Left renal pelvis (tissue), 4 donors: ENCODE measurements around the gene UBE2A. TPM values are rescaled to one million over a fixed set of nuclear protein-coding genes. Genes with fewer than 3 reads are reported as not detected.

Source experiments
- DNase-seq, 4 donors: peaks; one replicate each; pipeline ENCODE4 v3.0.0-alpha.2; 2013; ENCODE audit warnings: low read depth in 4 of 4, low spot score in 3 of 4
- polyA plus RNA-seq, 4 donors: library from polyadenylated mRNA; unstranded; fragments of 120-200 nt; gene quantifications; one replicate each; pipeline ENCODE4 v1.2.1, GENCODE V29; 2013; ENCODE audit not compliant: insufficient read length in 4 of 4

Gene UBE2A
- polyA plus RNA-seq, 4 donors, result 87.1 to 103 (median 98.5) TPM

GRCh38 chrX:119606280-119607017 lies 32.1 kb downstream of the UBE2A start, which contains the start of gene NKRF:
Gene NKRF (minus strand): TSS chrX:119606424.
- DNase-seq, result peak; percentile 80 to 86 (median 83)

GRCh38 chrX:119607018-119607389 lies 32.6 kb downstream of the UBE2A start:
- no peak for DNase-seq

- DNase-seq, result no peak
Observed at GRCh38 chrX:119614776-119615175, 40.4 kb downstream of the UBE2A start.

- no peak for DNase-seq
Observed at GRCh38 chrX:119617517-119618164, 43.3 kb downstream of the UBE2A start.

GRCh38 chrX:119618439-119618838 lies 44.1 kb downstream of the UBE2A start:
- DNase-seq, result no peak

GRCh38 chrX:119622356-119623232 lies 48.2 kb downstream of the UBE2A start:
- DNase-seq, result peak in 1 of 4 donors; percentile 67

GRCh38 chrX:119624417-119624816 lies 50.1 kb downstream of the UBE2A start:
- no peak for DNase-seq

GRCh38 chrX:119624951-119625668 lies 50.7 kb downstream of the UBE2A start:
- DNase-seq, result no peak

- DNase-seq, result no peak
Observed at GRCh38 chrX:119625843-119626242, 51.5 kb downstream of the UBE2A start.

Other genes with a start within 250 kb of the UBE2A start
- 10 to 100 TPM in 1 of 4 donors, 1 to 10 TPM in 3; 3.4 to 10.0 (median 5.2) TPM for gene SLC25A43, start 175.2 kb upstream of the UBE2A start, polyA plus RNA-seq
- 100 to 1,000 TPM; 155 to 352 (median 325) TPM for gene SLC25A5, start 106.1 kb upstream of the UBE2A start, polyA plus RNA-seq
- 10 to 100 TPM; 25.2 to 37.1 (median 34.0) TPM for gene STEEP1, start 9.2 kb upstream of the UBE2A start, polyA plus RNA-seq
- 10 to 100 TPM; 14.5 to 18.0 (median 16.2) TPM for gene NKRF, start 31.9 kb downstream of the UBE2A start, polyA plus RNA-seq
- gene SEPTIN6, start 118.6 kb downstream of the UBE2A start, polyA plus RNA-seq, result 10 to 100 TPM; 55.5 to 72.1 (median 66.3) TPM
- gene SOWAHD, start 184.0 kb downstream of the UBE2A start, polyA plus RNA-seq, result under 1 TPM; 0.30 to 0.85 (median 0.45) TPM
- 1,000 to 10,000 TPM; 2,057 to 2,532 (median 2,247) TPM for gene RPL39, start 217.1 kb downstream of the UBE2A start, polyA plus RNA-seq